H9 (cell line): ENCODE results near the gene ABCB6. TPM values are rescaled to one million over a fixed set of nuclear protein-coding genes. Genes with fewer than 3 reads are reported as not detected.

ENCODE experiments used
- DNase-seq: peaks from one replicate; pipeline ENCODE4 v3.0.0-alpha.2; 2017
- H2AFZ ChIP-seq: one replicate; pipeline ENCODE4 v1.6.1; 2013; ENCODE audit warnings: mild to moderate bottlenecking, low read length, control low read depth, moderate library complexity
- H2AK5ac ChIP-seq: 2 replicates; pipeline ENCODE4 v1.6.1; 2013; ENCODE audit warnings: low read length, control low read depth, mixed read lengths; ENCODE audit not compliant: insufficient read length
- H2BK120ac ChIP-seq: one replicate; pipeline ENCODE4 v1.6.1; 2013; ENCODE audit warnings: low read depth, mild to moderate bottlenecking, low read length, control low read depth, inconsistent platforms; ENCODE audit not compliant: poor library complexity, severe bottlenecking
- H2BK12ac ChIP-seq: 2 replicates; pipeline ENCODE4 v1.6.1; 2013; ENCODE audit warnings: low read length, control low read depth, mixed read lengths, low read depth; ENCODE audit not compliant: insufficient read length
- H2BK15ac ChIP-seq: 2 replicates; pipeline ENCODE4 v1.6.1; 2013; ENCODE audit warnings: low read depth, low read length, control low read depth
- H2BK20ac ChIP-seq: one replicate; pipeline ENCODE4 v1.6.1; 2013; ENCODE audit warnings: low read depth, mild to moderate bottlenecking, low read length, control low read depth, inconsistent platforms; ENCODE audit not compliant: poor library complexity, severe bottlenecking
- H2BK5ac ChIP-seq: 2 replicates; pipeline ENCODE4 v1.6.1; 2013; ENCODE audit warnings: low read length, control low read depth, mixed read lengths; ENCODE audit not compliant: insufficient read length
- H3K14ac ChIP-seq: 2 replicates; pipeline ENCODE4 v1.6.1; 2013; ENCODE audit warnings: low read length, control low read depth; ENCODE audit not compliant: insufficient read depth
- H3K18ac ChIP-seq: 2 replicates; pipeline ENCODE4 v1.6.1; 2013; ENCODE audit warnings: low read depth, mild to moderate bottlenecking, mixed read lengths, low read length, control low read depth; ENCODE audit not compliant: insufficient read length
- H3K23ac ChIP-seq: 2 replicates; pipeline ENCODE4 v1.6.1; 2013; ENCODE audit warnings: low read length, control low read depth, mixed read lengths, low read depth; ENCODE audit not compliant: insufficient read length
- H3K23me2 ChIP-seq: 2 replicates; pipeline ENCODE4 v1.6.1; 2013; ENCODE audit warnings: low read depth, mild to moderate bottlenecking, mixed read lengths, low read length, control low read depth; ENCODE audit not compliant: insufficient read length, poor library complexity, severe bottlenecking
- H3K27ac ChIP-seq: 2 replicates; pipeline ENCODE4 v1.5.1; 2013; ENCODE audit warnings: low read length, control low read depth, mixed read lengths, low read depth; ENCODE audit not compliant: insufficient read length
- H3K27me3 ChIP-seq: 2 replicates; pipeline ENCODE4 v1.6.1; 2013; ENCODE audit warnings: low read length, control low read depth, inconsistent platforms; ENCODE audit not compliant: insufficient read depth
- H3K4ac ChIP-seq: 2 replicates; pipeline ENCODE4 v1.6.1; 2013; ENCODE audit warnings: low read depth, mild to moderate bottlenecking, control low read depth, inconsistent platforms, low read length, moderate library complexity
- H3K4me1 ChIP-seq: 2 replicates; pipeline ENCODE4 v1.6.1; 2013; ENCODE audit warnings: low read length, control low read depth, inconsistent platforms; ENCODE audit not compliant: insufficient read depth
- H3K4me2 ChIP-seq: 2 replicates; pipeline ENCODE4 v1.6.1; 2013; ENCODE audit warnings: low read length, control low read depth, mixed read lengths; ENCODE audit not compliant: insufficient read length, insufficient read depth
- H3K56ac ChIP-seq: 2 replicates; pipeline ENCODE4 v1.6.1; 2013; ENCODE audit warnings: low read depth, mild to moderate bottlenecking, mixed read lengths, low read length, control low read depth; ENCODE audit not compliant: insufficient read length
- H3K79me1 ChIP-seq: 2 replicates; pipeline ENCODE4 v1.6.1; 2013; ENCODE audit warnings: low read depth, mild to moderate bottlenecking, moderate library complexity, low read length, control low read depth, inconsistent platforms; ENCODE audit not compliant: insufficient read depth, poor library complexity, severe bottlenecking
- H3K79me2 ChIP-seq: 2 replicates; pipeline ENCODE4 v1.6.1; 2013; ENCODE audit warnings: low read length, control low read depth, inconsistent platforms; ENCODE audit not compliant: insufficient read depth
- H3K9ac ChIP-seq: 2 replicates; pipeline ENCODE4 v1.6.1; 2013; ENCODE audit warnings: low read length, control low read depth, mixed read lengths; ENCODE audit not compliant: insufficient read length; ENCODE audit errors: extremely low read depth
- H3K9me3 ChIP-seq: one replicate; pipeline ENCODE4 v1.6.1; 2013; ENCODE audit warnings: low read depth, low read length, inconsistent platforms; ENCODE audit not compliant: control insufficient read depth
- H3T11ph ChIP-seq: one replicate; pipeline ENCODE4 v1.6.1; 2013; ENCODE audit warnings: mild to moderate bottlenecking, low read length, control low read depth, inconsistent platforms
- H4K20me1 ChIP-seq: one replicate; pipeline ENCODE4 v1.6.1; 2013; ENCODE audit not compliant: control insufficient read depth, insufficient read length, insufficient read depth
- H4K5ac ChIP-seq: 2 replicates; pipeline ENCODE4 v1.6.1; 2013; ENCODE audit warnings: low read depth, mild to moderate bottlenecking, mixed read lengths, low read length, control low read depth; ENCODE audit not compliant: insufficient read length
- H4K8ac ChIP-seq: replicated peaks from 2 replicates; pipeline ENCODE4 v1.6.1; 2013; ENCODE audit warnings: low read length, control low read depth, mixed read lengths, low read depth; ENCODE audit not compliant: insufficient read length
- H4K91ac ChIP-seq: 2 replicates; pipeline ENCODE4 v1.6.1; 2013; ENCODE audit warnings: low read depth, mild to moderate bottlenecking, moderate library complexity, mixed read lengths, low read length, control low read depth; ENCODE audit not compliant: insufficient read length
- H3K27ac Mint-ChIP-seq, 3 experiments: 2 replicates in 2 of 3; 3 replicates in 1 of 3; pipeline ENCODE4 v1.8.0; 2020 to 2021; ENCODE audit warnings: mixed read lengths in 3 of 3, mild to moderate bottlenecking in 1 of 3, moderate library complexity in 1 of 3
- H3K27me3 Mint-ChIP-seq: 2 replicates; pipeline ENCODE4 v1.8.0; 2021; ENCODE audit warnings: low read depth, mild to moderate bottlenecking, moderate library complexity, mixed read lengths
- H3K36me3 Mint-ChIP-seq, 3 experiments: 2 replicates in 2 of 3; 3 replicates in 1 of 3; pipeline ENCODE4 v1.8.0; 2020 to 2021; ENCODE audit warnings: low read depth in 3 of 3, mixed read lengths in 3 of 3; ENCODE audit not compliant: insufficient read depth in 1 of 3
- H3K4me1 Mint-ChIP-seq, 2 experiments: 2 replicates each; pipeline ENCODE4 v1.8.0; 2020; ENCODE audit warnings: mixed read lengths in 2 of 2
- H3K4me3 Mint-ChIP-seq, 2 experiments: 2 replicates in 1 of 2; 3 replicates in 1 of 2; pipeline ENCODE4 v1.8.0; 2020 to 2021; ENCODE audit warnings: mild to moderate bottlenecking in 2 of 2, mixed read lengths in 2 of 2, moderate library complexity in 1 of 2
- H3K9me3 Mint-ChIP-seq, 2 experiments: 2 replicates in 1 of 2; 3 replicates in 1 of 2; pipeline ENCODE4 v1.8.0; 2020; ENCODE audit warnings: mild to moderate bottlenecking in 2 of 2, mixed read lengths in 2 of 2, moderate library complexity in 1 of 2
- WGBS: extraction: QIAGEN DNeasy Blood & Tissue Kit; methylation state at CpG from one replicate; pipeline ENCODE4 v1.1.7; 2013; ENCODE audit warnings: missing lambda C conversion rate, low lambda C conversion rate, mixed read lengths; ENCODE audit not compliant: insufficient read length; ENCODE audit errors: extremely low coverage; 5-methylcytosine and 5-hydroxymethylcytosine counted together
- total RNA-seq: library from RNA; stranded (reverse); gene quantifications from 2 replicates; pipeline ENCODE4 v1.2.1, GENCODE V29; 2021
- TF ChIP-seq, protein P1 (sequence below): fragments of 200-600 bp; sonication (generic); conservative IDR thresholded peaks from 3 replicates; pipeline ENCODE4 v1.8.0; 2021; ENCODE audit warnings: antibody characterized with exemption, mild to moderate bottlenecking

The ABCB6 gene
- total RNA-seq, 1 experiment from 2014 or later = 46.4 TPM

DNA sequence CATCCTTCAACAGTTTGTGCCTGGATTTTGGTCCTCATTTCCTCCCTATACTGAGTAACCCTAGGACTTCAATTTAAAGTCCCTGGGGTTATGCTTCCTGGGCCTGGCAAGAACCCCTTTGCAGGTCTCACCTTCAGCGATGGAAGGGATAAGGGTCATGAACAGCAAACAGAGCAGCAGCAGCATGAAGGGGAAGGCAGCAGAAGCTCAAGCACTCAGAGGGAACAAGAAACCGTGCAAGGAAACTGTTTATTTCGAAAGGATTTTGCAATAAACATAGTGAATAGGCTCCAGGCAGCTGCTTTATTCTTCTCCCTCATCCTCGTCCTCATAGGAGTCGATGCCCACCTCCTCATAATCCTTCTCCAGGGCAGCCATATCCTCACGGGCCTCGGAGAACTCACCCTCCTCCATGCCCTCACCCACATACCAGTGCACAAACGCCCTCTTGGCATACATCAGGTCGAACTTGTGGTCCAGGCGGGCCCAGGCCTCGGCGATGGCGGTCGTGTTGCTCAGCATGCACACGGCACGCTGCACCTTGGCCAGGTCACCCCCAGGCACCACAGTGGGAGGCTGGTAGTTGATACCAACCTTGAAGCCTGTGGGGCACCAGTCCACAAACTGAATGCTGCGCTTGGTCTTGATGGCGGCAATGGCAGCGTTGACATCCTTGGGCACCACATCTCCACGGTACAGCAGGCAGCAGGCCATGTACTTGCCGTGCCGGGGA, 31.5 kb upstream of the ABCB6 start:
- Histone ChIP-seq H3K27me3 (peaks cover 8% of the 10 kb centered on the region), H2BK120ac (no peak overlapping the region), H3K18ac (no peak overlapping the region), H2BK12ac (no peak overlapping the region), H3K79me1 (no peaks in the 10 kb centered on the region), H2BK20ac (no peak overlapping the region), H4K91ac (no peak overlapping the region), H2AK5ac (no peak overlapping the region), H3K23me2 (peaks cover 22% of the 10 kb centered on the region), H2BK5ac (no peak overlapping the region), H3K4ac (no peak overlapping the region), H4K8ac (no peak overlapping the region), H3K4me2 (no peak overlapping the region), H3K14ac (no peak overlapping the region), H4K20me1 (no peaks in the 10 kb centered on the region), H3K79me2 (no peaks in the 10 kb centered on the region), H2BK15ac (no peak overlapping the region), H3K27ac (no peak overlapping the region), H3K9ac (no peak overlapping the region), H3T11ph (no peak overlapping the region), H3K9me3 (no peaks in the 10 kb centered on the region), H2AFZ (no peak overlapping the region), H4K5ac (no peak overlapping the region), H3K23ac (no peak overlapping the region), H3K56ac (no peak overlapping the region), H3K4me1 (peaks cover 5% of the 10 kb centered on the region)
- peaks cover 33 to 45% of the 10 kb centered on the region in 2 experiments for H3K4me1 Mint-ChIP-seq
- H3K4me3 Mint-ChIP-seq = no peak overlapping the region
- no peak for DNase-seq
- H3K27me3 Mint-ChIP-seq = peaks cover 44% of the 10 kb centered on the region
- TF ChIP-seq, protein P1, sequence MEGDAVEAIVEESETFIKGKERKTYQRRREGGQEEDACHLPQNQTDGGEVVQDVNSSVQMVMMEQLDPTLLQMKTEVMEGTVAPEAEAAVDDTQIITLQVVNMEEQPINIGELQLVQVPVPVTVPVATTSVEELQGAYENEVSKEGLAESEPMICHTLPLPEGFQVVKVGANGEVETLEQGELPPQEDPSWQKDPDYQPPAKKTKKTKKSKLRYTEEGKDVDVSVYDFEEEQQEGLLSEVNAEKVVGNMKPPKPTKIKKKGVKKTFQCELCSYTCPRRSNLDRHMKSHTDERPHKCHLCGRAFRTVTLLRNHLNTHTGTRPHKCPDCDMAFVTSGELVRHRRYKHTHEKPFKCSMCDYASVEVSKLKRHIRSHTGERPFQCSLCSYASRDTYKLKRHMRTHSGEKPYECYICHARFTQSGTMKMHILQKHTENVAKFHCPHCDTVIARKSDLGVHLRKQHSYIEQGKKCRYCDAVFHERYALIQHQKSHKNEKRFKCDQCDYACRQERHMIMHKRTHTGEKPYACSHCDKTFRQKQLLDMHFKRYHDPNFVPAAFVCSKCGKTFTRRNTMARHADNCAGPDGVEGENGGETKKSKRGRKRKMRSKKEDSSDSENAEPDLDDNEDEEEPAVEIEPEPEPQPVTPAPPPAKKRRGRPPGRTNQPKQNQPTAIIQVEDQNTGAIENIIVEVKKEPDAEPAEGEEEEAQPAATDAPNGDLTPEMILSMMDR = no peak
- no peaks in the 10 kb centered on the region; a peak in 1 of 5 replicates for H3K9me3 Mint-ChIP-seq
- peaks cover 9 to 24% (median 23%) of the 10 kb centered on the region in 3 experiments; a peak in 6 of 7 replicates for H3K36me3 Mint-ChIP-seq
- WGBS = no CpG with 5 or more reads among the region's 22 CpGs
- H3K27ac Mint-ChIP-seq = peak overlapping the region in 2 of 3 experiments; percentile 29 to 81; a peak in 2 of 7 replicates
